SK-N-SH (cell line): ENCODE measurements around the gene OSBPL7.

Experiments used
- GABPA ChIP-seq: IDR thresholded peaks from 2 replicates; pipeline ENCODE4 v1.4.0; 2012; ENCODE audit warnings: low read depth, mild to moderate bottlenecking
- NFIC ChIP-seq: IDR thresholded peaks from 2 replicates; pipeline ENCODE4 v1.4.0; 2012; ENCODE audit warnings: borderline replicate concordance
- RAD21 ChIP-seq: IDR thresholded peaks from 2 replicates; pipeline ENCODE4 v1.6.1; 2012; ENCODE audit warnings: mild to moderate bottlenecking, low read length

- TF ChIP-seq RAD21 = no peak
- TF ChIP-seq NFIC = no peak
- no peak for TF ChIP-seq GABPA
Measured at GRCh38 chr17:47831934-47832327, 10.3 kb upstream of the OSBPL7 start.
